Rectal smooth muscle tissue (tissue), 1 donor: ENCODE measurements around the gene CDKN2AIPNL.
"Not testable (repeated sequence)": the region's sequence is repeated elsewhere in the genome, so short reads cannot be mapped to it uniquely, and the experiment has no call there.

Experiments
- H3K27ac ChIP-seq: one replicate; pipeline ENCODE4 v1.7.0; 2013; ENCODE audit warnings: low read depth, low read length, inconsistent platforms
- H3K27me3 ChIP-seq: one replicate; pipeline ENCODE4 v1.7.0; 2013; ENCODE audit warnings: low read length; ENCODE audit not compliant: control insufficient read depth, insufficient read depth
- H3K36me3 ChIP-seq: one replicate; pipeline ENCODE4 v1.7.0; 2013; ENCODE audit warnings: low read length; ENCODE audit not compliant: control insufficient read depth, insufficient read depth
- H3K4me1 ChIP-seq: one replicate; pipeline ENCODE4 v1.7.0; 2013; ENCODE audit warnings: low read length; ENCODE audit not compliant: control insufficient read depth, insufficient read depth
- H3K4me3 ChIP-seq: one replicate; pipeline ENCODE4 v1.7.0; 2013; ENCODE audit warnings: low read length
- H3K9ac ChIP-seq: one replicate; pipeline ENCODE4 v1.7.0; 2013; ENCODE audit warnings: low read length

The CDKN2AIPNL gene

GRCh38 chr5:134435560-134435959, 23.9 kb upstream of the CDKN2AIPNL start:
- Histone ChIP-seq H3K36me3 (no peaks in the 10 kb centered on the region), H3K27me3 (no peaks in the 10 kb centered on the region), H3K4me3 (no peak overlapping the region), H3K27ac (no peak overlapping the region), H3K4me1 (peaks cover 5% of the 10 kb centered on the region), H3K9ac (no peak overlapping the region)

- Histone ChIP-seq H3K27me3 (no peaks in the 10 kb centered on the region), H3K36me3 (no peaks in the 10 kb centered on the region), H3K4me1 (peaks cover 5% of the 10 kb centered on the region), H3K9ac (no peak overlapping the region), H3K4me3 (no peak overlapping the region), H3K27ac (no peak overlapping the region)
Measured at GRCh38 chr5:134432677-134433359, 21.1 kb upstream of the CDKN2AIPNL start.

GRCh38 chr5:134432174-134432573, 20.5 kb upstream of the CDKN2AIPNL start:
- Histone ChIP-seq H3K9ac (no peak overlapping the region), H3K4me3 (no peak overlapping the region), H3K36me3 (no peaks in the 10 kb centered on the region), H3K27ac (no peak overlapping the region), H3K4me1 (peaks cover 4% of the 10 kb centered on the region), H3K27me3 (no peaks in the 10 kb centered on the region)

- no peak overlapping the region for H3K9ac ChIP-seq
- H3K36me3 ChIP-seq, result no peaks in the 10 kb centered on the region
- no peak overlapping the region for H3K27ac ChIP-seq
- H3K27me3 ChIP-seq, result no peaks in the 10 kb centered on the region
- no peak overlapping the region for H3K4me3 ChIP-seq
- no peaks in the 10 kb centered on the region for H3K4me1 ChIP-seq
Measured at GRCh38 chr5:134430001-134430569, 18.4 kb upstream of the CDKN2AIPNL start.

GRCh38 chr5:134427540-134428041, 15.9 kb upstream of the CDKN2AIPNL start:
- no peaks in the 10 kb centered on the region for H3K27me3 ChIP-seq
- H3K4me1 ChIP-seq, result no peaks in the 10 kb centered on the region
- H3K36me3 ChIP-seq, result no peaks in the 10 kb centered on the region
- H3K9ac ChIP-seq, result no peak overlapping the region
- H3K4me3 ChIP-seq, result no peak overlapping the region
- no peak overlapping the region for H3K27ac ChIP-seq

- no peaks in the 10 kb centered on the region for H3K36me3 ChIP-seq
- no peak overlapping the region for H3K9ac ChIP-seq
Measured at GRCh38 chr5:134426361-134426760, 14.7 kb upstream of the CDKN2AIPNL start.

GRCh38 chr5:134423376-134423775, 11.7 kb upstream of the CDKN2AIPNL start:
- no peaks in the 10 kb centered on the region for H3K4me1 ChIP-seq
- no peak overlapping the region for H3K4me3 ChIP-seq
- H3K27me3 ChIP-seq, result no peaks in the 10 kb centered on the region
- no peak overlapping the region for H3K9ac ChIP-seq
- H3K27ac ChIP-seq, result no peak overlapping the region
- no peaks in the 10 kb centered on the region for H3K36me3 ChIP-seq

More at GRCh38 chr5:134426361-134426760, 14.7 kb upstream of the CDKN2AIPNL start:
- H3K27me3 ChIP-seq, result no peaks in the 10 kb centered on the region
- no peaks in the 10 kb centered on the region for H3K4me1 ChIP-seq
- H3K4me3 ChIP-seq, result no peak overlapping the region
- no peak overlapping the region for H3K27ac ChIP-seq

GRCh38 chr5:134422791-134423365, 11.2 kb upstream of the CDKN2AIPNL start:
- Histone ChIP-seq H3K27ac (no peak overlapping the region), H3K36me3 (no peaks in the 10 kb centered on the region), H3K27me3 (no peaks in the 10 kb centered on the region), H3K4me1 (no peaks in the 10 kb centered on the region), H3K4me3 (no peak overlapping the region), H3K9ac (no peak overlapping the region)

- not testable (repeated sequence) for H3K4me1 ChIP-seq, H3K27ac ChIP-seq, H3K9ac ChIP-seq, H3K27me3 ChIP-seq, H3K4me3 ChIP-seq, H3K36me3 ChIP-seq
Measured at GRCh38 chr5:134421038-134421437, 9.4 kb upstream of the CDKN2AIPNL start.

GRCh38 chr5:134420343-134420742, 8.7 kb upstream of the CDKN2AIPNL start:
- H3K4me3 ChIP-seq, result no peak overlapping the region

GRCh38 chr5:134418958-134419357, 7.3 kb upstream of the CDKN2AIPNL start:
- no peaks in the 10 kb centered on the region for H3K4me1 ChIP-seq
- H3K27ac ChIP-seq, result no peak overlapping the region
- H3K4me3 ChIP-seq, result no peak overlapping the region
- no peaks in the 10 kb centered on the region for H3K36me3 ChIP-seq
- H3K9ac ChIP-seq, result no peak overlapping the region
- H3K27me3 ChIP-seq, result no peaks in the 10 kb centered on the region

More at GRCh38 chr5:134420343-134420742, 8.7 kb upstream of the CDKN2AIPNL start:
- Histone ChIP-seq H3K27ac (no peak overlapping the region), H3K9ac (no peak overlapping the region), H3K36me3 (no peaks in the 10 kb centered on the region), H3K4me1 (no peaks in the 10 kb centered on the region), H3K27me3 (no peaks in the 10 kb centered on the region)

- Histone ChIP-seq H3K27ac (no peak overlapping the region), H3K9ac (no peak overlapping the region), H3K4me3 (no peak overlapping the region), H3K27me3 (no peaks in the 10 kb centered on the region), H3K4me1 (no peaks in the 10 kb centered on the region), H3K36me3 (no peaks in the 10 kb centered on the region)
Measured at GRCh38 chr5:134417707-134418106, 6.0 kb upstream of the CDKN2AIPNL start.
